Measurements from ENCODE around the gene PHAF1. TPM values are rescaled to one million over a fixed set of nuclear protein-coding genes. Genes with fewer than 3 reads are reported as not detected.

The PHAF1 gene
- total RNA-seq, 1 experiment from 2014 or later: 15.7 TPM

DNA sequence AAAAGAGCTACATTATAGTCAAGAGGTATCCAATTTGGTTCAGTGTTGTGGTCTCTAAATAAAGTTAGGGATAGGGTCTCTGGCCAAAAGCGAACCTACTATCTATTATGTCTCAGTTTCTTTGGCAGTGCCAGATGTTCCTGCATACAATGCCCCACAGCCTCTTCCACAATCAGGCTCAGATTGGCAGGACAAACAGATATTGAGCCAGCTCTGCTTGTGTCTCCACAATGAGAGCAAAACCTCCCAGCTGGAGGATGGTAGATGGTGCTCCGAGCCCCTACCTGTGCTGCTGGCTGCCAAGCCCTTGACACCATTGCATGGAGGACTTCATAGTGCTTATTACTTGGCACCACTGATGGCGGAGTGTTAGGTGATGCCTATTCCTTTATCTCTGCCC is 19.7 kb downstream of the PHAF1 start:
- in situ Hi-C loops (cut with HindIII; ENCODE audit: low pct_unique_long_range_greater_than_20kb, low sequenced_read_pairs): no loop called here
- POLR2A ChIA-PET: no interaction called here
- intact Hi-C loops (cut with micrococcal nuclease; ENCODE audit: unreplicated experiment): no loop called here
- no peaks in the 10 kb centered on the region for H3K4me1 ChIP-seq (ENCODE audit: control insufficient read depth, insufficient read depth, low read length)
- CTCF ChIA-PET: no interaction called here
- no TSS peak for BruUV-seq (replicated peaks)
- no peaks in the 10 kb centered on the region; the same call in none of the 2 replicates for H3K36me3 ChIP-seq (ENCODE audit: control insufficient read depth, insufficient read depth, low read length)
- ATAC-seq (no peak), DNase-seq (ENCODE audit: low read depth, low spot score) (no peak)
- no peak overlapping the region for H3K27ac ChIP-seq (ENCODE audit: low read length)
- H3K4me3 ChIP-seq (ENCODE audit: low read depth in 2 of 2, low read length in 2 of 2): no peak overlapping the region
- no peak for TF ChIP-seq TCF7L2 (IDR thresholded peaks at IDR 0.05; ENCODE audit: low read depth, low read length)
- TF ChIP-seq, protein P1, sequence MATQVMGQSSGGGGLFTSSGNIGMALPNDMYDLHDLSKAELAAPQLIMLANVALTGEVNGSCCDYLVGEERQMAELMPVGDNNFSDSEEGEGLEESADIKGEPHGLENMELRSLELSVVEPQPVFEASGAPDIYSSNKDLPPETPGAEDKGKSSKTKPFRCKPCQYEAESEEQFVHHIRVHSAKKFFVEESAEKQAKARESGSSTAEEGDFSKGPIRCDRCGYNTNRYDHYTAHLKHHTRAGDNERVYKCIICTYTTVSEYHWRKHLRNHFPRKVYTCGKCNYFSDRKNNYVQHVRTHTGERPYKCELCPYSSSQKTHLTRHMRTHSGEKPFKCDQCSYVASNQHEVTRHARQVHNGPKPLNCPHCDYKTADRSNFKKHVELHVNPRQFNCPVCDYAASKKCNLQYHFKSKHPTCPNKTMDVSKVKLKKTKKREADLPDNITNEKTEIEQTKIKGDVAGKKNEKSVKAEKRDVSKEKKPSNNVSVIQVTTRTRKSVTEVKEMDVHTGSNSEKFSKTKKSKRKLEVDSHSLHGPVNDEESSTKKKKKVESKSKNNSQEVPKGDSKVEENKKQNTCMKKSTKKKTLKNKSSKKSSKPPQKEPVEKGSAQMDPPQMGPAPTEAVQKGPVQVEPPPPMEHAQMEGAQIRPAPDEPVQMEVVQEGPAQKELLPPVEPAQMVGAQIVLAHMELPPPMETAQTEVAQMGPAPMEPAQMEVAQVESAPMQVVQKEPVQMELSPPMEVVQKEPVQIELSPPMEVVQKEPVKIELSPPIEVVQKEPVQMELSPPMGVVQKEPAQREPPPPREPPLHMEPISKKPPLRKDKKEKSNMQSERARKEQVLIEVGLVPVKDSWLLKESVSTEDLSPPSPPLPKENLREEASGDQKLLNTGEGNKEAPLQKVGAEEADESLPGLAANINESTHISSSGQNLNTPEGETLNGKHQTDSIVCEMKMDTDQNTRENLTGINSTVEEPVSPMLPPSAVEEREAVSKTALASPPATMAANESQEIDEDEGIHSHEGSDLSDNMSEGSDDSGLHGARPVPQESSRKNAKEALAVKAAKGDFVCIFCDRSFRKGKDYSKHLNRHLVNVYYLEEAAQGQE (IDR thresholded peaks at IDR 0.05; ENCODE audit: insufficient read depth in 1 of 2, low read depth in 2 of 2, low read length in 1 of 2): no peak
- TF ChIP-seq POLR2AphosphoS5 (IDR thresholded peaks at IDR 0.05; ENCODE audit: low read depth, low read length): no peak
- TF ChIP-seq SIN3A (IDR thresholded peaks at IDR 0.05; ENCODE audit: borderline replicate concordance, insufficient read depth, low read depth, low read length): no peak
- TF ChIP-seq, protein P2, sequence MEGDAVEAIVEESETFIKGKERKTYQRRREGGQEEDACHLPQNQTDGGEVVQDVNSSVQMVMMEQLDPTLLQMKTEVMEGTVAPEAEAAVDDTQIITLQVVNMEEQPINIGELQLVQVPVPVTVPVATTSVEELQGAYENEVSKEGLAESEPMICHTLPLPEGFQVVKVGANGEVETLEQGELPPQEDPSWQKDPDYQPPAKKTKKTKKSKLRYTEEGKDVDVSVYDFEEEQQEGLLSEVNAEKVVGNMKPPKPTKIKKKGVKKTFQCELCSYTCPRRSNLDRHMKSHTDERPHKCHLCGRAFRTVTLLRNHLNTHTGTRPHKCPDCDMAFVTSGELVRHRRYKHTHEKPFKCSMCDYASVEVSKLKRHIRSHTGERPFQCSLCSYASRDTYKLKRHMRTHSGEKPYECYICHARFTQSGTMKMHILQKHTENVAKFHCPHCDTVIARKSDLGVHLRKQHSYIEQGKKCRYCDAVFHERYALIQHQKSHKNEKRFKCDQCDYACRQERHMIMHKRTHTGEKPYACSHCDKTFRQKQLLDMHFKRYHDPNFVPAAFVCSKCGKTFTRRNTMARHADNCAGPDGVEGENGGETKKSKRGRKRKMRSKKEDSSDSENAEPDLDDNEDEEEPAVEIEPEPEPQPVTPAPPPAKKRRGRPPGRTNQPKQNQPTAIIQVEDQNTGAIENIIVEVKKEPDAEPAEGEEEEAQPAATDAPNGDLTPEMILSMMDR (IDR thresholded peaks at IDR 0.05): no peak
- no peaks in the 10 kb centered on the region for H3K9me3 ChIP-seq (ENCODE audit: control insufficient read depth, insufficient read depth, low read depth, low read length)
- no peaks in the 10 kb centered on the region for H3K27me3 ChIP-seq (ENCODE audit: control insufficient read depth, insufficient read depth, low read length)

DNA sequence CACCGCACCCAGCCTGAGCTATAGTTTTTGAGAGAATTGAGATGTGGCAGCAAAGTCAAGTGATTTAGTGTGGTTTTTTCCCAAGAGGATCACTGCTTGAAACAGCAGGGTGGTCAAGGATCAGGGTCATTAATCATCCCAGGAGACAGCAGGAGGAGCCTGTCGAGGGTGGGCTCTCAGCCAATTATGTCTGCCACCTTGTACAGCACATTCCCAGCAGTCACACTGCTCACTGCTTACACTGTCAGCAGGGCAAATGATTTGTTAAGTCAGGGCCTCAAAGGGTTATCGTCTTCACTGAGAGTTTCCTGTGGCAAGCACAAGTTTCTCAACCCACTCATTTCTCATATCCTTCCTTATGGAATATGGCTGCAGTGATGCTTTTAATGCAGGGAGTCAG is 27.9 kb downstream of the PHAF1 start:
- BruUV-seq (replicated peaks): no TSS peak
- H3K27ac ChIP-seq (ENCODE audit: low read length): no peak overlapping the region
- no peak for ATAC-seq
- intact Hi-C loops (cut with micrococcal nuclease; ENCODE audit: unreplicated experiment): no loop called here
- H3K9me3 ChIP-seq (ENCODE audit: control insufficient read depth, insufficient read depth, low read depth, low read length): no peaks in the 10 kb centered on the region
- no peaks in the 10 kb centered on the region for H3K27me3 ChIP-seq (ENCODE audit: control insufficient read depth, insufficient read depth, low read length)
- DNase-seq (ENCODE audit: low read depth, low spot score): no peak
- POLR2A ChIA-PET: interaction anchor here (0.7 kb wide), 1 partner anchor 30 kb away, joined by 4 read pairs; no protein-coding TSS in a partner anchor
- TF ChIP-seq, protein P2 (IDR thresholded peaks at IDR 0.05): no peak
- no peak for TF ChIP-seq TCF7L2 (IDR thresholded peaks at IDR 0.05; ENCODE audit: low read depth, low read length)
- TF ChIP-seq SIN3A (IDR thresholded peaks at IDR 0.05; ENCODE audit: borderline replicate concordance, insufficient read depth, low read depth, low read length): no peak
- no peak for TF ChIP-seq POLR2AphosphoS5 (IDR thresholded peaks at IDR 0.05; ENCODE audit: low read depth, low read length)
- TF ChIP-seq, protein P1 (IDR thresholded peaks at IDR 0.05; ENCODE audit: insufficient read depth in 1 of 2, low read depth in 2 of 2, low read length in 1 of 2): no peak
- no peaks in the 10 kb centered on the region for H3K4me1 ChIP-seq (ENCODE audit: control insufficient read depth, insufficient read depth, low read length)
- CTCF ChIA-PET: no interaction called here
- in situ Hi-C loops (cut with HindIII; ENCODE audit: low pct_unique_long_range_greater_than_20kb, low sequenced_read_pairs): no loop called here
- H3K4me3 ChIP-seq (ENCODE audit: low read depth in 2 of 2, low read length in 2 of 2): no peak overlapping the region
- H3K36me3 ChIP-seq (ENCODE audit: control insufficient read depth, insufficient read depth, low read length): no peaks in the 10 kb centered on the region; the same call in none of the 2 replicates

All from Panc1 (cell line).